Astrocyte of the hippocampus (primary cell): ENCODE results near the gene SEMA3C.
A peak's percentile ranks its signal among the peaks of the same experiment; 100 is the strongest.

Source experiments
- DNase-seq: peaks from one replicate; pipeline ENCODE4 v3.0.0; 2011; ENCODE audit warnings: low read depth, low spot score

Gene SEMA3C

GRCh38 chr7:80885757-80886156, 33.1 kb downstream of the SEMA3C start:
- DNase-seq, result no peak

- DNase-seq, result no peak
Measured at GRCh38 chr7:80884511-80885195, 34.2 kb downstream of the SEMA3C start.

GRCh38 chr7:80883154-80884025, 35.5 kb downstream of the SEMA3C start:
- DNase-seq, result peak; percentile 93

GRCh38 chr7:80882213-80882801, 36.5 kb downstream of the SEMA3C start:
- no peak for DNase-seq

- DNase-seq, result no peak
Measured at GRCh38 chr7:80881351-80881900, 37.4 kb downstream of the SEMA3C start.

GRCh38 chr7:80879849-80880248, 39.0 kb downstream of the SEMA3C start:
- DNase-seq, result peak; percentile 68

GRCh38 chr7:80876894-80877414, 41.9 kb downstream of the SEMA3C start:
- peak; percentile 53 for DNase-seq

GRCh38 chr7:80875537-80876120, 43.2 kb downstream of the SEMA3C start:
- DNase-seq, result no peak

- DNase-seq, result no peak
Measured at GRCh38 chr7:80873140-80873539, 45.7 kb downstream of the SEMA3C start.

- no peak for DNase-seq
Measured at GRCh38 chr7:80871228-80871627, 47.6 kb downstream of the SEMA3C start.

- no peak for DNase-seq
Measured at GRCh38 chr7:80870813-80871212, 48.0 kb downstream of the SEMA3C start.

- DNase-seq, result no peak
Measured at GRCh38 chr7:80869821-80870751, 48.8 kb downstream of the SEMA3C start.

- DNase-seq, result no peak
Measured at GRCh38 chr7:80869106-80869784, 49.6 kb downstream of the SEMA3C start.

- no peak for DNase-seq
Measured at GRCh38 chr7:80868566-80868965, 50.3 kb downstream of the SEMA3C start.

GRCh38 chr7:80860554-80860953, 58.3 kb downstream of the SEMA3C start:
- DNase-seq, result no peak

- peak; percentile 65 for DNase-seq
Measured at GRCh38 chr7:80859272-80859970, 59.4 kb downstream of the SEMA3C start.

GRCh38 chr7:80858141-80858903, 60.5 kb downstream of the SEMA3C start:
- no peak for DNase-seq

GRCh38 chr7:80856769-80857168, 62.1 kb downstream of the SEMA3C start:
- DNase-seq, result no peak
